Measurements from ENCODE around the gene MACF1.

The MACF1 gene

GRCh38 chr1:39413902-39414528, 209.5 kb downstream of the MACF1 start:
- peaks cover 31% of the 10 kb centered on the region for H3K4me1 Mint-ChIP-seq (ENCODE audit: low read depth)
- H3K36me3 Mint-ChIP-seq (ENCODE audit: low read depth): peaks cover 20% of the 10 kb centered on the region

GRCh38 chr1:39415553-39415952, 211.1 kb downstream of the MACF1 start:
- H3K36me3 Mint-ChIP-seq (ENCODE audit: low read depth): peaks cover 16% of the 10 kb centered on the region
- H3K4me3 Mint-ChIP-seq: no peak overlapping the region
- H3K27ac Mint-ChIP-seq: no peak overlapping the region
- H3K9me3 Mint-ChIP-seq: no peaks in the 10 kb centered on the region
- H3K4me1 Mint-ChIP-seq (ENCODE audit: low read depth): peaks cover 21% of the 10 kb centered on the region
- no peaks in the 10 kb centered on the region for H3K27me3 Mint-ChIP-seq (ENCODE audit: low read depth)

More at GRCh38 chr1:39413902-39414528, 209.5 kb downstream of the MACF1 start:
- no peak overlapping the region for H3K4me3 Mint-ChIP-seq
- H3K27ac Mint-ChIP-seq: no peak overlapping the region
- H3K9me3 Mint-ChIP-seq: no peaks in the 10 kb centered on the region
- no peaks in the 10 kb centered on the region for H3K27me3 Mint-ChIP-seq (ENCODE audit: low read depth)

DNA sequence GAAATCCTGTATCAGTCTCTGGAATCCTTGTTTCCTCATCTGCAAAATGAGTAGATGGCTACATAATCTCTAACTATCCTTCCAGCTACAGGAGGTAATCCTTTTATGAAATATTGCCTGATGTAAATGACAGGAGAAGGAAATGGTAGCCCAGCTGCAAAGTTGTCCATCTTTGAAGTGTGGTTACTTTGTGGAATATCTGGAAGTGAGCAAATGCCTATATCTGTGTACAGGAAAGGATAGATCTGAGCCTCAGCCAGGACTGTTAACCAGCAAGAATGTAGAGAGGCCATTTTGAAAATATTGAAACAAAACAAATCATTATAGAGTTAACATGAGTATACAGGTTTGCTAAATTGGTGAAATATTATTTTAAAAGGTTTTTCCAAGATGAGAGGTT, 212.1 kb downstream of the MACF1 start:
- Mint-ChIP-seq H3K4me3 (no peak overlapping the region), H3K36me3 (ENCODE audit: low read depth) (peaks cover 15% of the 10 kb centered on the region), H3K27ac (no peak overlapping the region), H3K4me1 (ENCODE audit: low read depth) (peaks cover 13% of the 10 kb centered on the region), H3K27me3 (ENCODE audit: low read depth) (no peaks in the 10 kb centered on the region), H3K9me3 (no peaks in the 10 kb centered on the region)

- H3K36me3 Mint-ChIP-seq (ENCODE audit: low read depth): peaks cover 25% of the 10 kb centered on the region
- H3K27ac Mint-ChIP-seq: peak overlapping the region; percentile 10
- H3K4me1 Mint-ChIP-seq (ENCODE audit: low read depth): peaks cover 8% of the 10 kb centered on the region
- no peak overlapping the region for H3K4me3 Mint-ChIP-seq
- no peaks in the 10 kb centered on the region for H3K9me3 Mint-ChIP-seq
- no peaks in the 10 kb centered on the region for H3K27me3 Mint-ChIP-seq (ENCODE audit: low read depth)
Observed at GRCh38 chr1:39418236-39418635, 213.7 kb downstream of the MACF1 start.

DNA sequence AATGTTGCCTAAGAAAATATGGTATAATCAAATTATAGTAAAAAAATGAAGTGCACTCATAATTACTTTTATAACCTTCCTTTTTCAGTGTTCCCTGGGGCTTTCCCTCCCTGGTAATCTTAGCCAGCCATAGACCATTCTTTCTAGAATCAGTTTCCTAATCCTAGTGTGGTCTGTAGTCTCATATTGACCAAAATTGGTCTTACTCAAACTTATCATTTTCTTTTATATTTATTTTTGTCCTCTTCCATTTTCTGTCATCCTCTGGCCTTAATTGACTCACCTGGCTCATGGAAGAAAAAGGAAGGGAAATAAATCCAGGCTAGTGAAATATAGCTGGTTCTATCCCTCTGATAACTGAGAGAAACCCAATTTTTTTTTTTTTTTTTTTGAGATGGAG, 216.0 kb downstream of the MACF1 start:
- Mint-ChIP-seq H3K27ac (no peak overlapping the region), H3K36me3 (ENCODE audit: low read depth) (peaks cover 32% of the 10 kb centered on the region)

DNA sequence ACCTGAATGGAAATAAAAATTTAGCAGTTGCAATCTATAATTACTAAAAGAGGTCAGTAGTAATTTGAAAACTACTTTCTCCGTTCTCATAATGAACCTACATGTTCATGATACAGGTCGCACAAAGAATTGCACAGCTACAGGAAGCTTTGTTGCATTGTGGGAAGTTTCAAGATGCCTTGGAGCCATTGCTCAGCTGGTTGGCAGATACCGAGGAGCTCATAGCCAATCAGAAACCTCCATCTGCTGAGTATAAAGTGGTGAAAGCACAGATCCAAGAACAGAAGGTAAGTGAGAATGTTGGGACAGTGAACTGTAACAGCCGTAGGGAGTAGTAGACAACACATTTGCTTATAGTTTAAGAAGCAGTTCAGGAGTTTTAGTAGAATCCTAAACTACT, 218.1 kb downstream of the MACF1 start:
- H3K27ac Mint-ChIP-seq: no peak overlapping the region
- no peaks in the 10 kb centered on the region for H3K9me3 Mint-ChIP-seq
- H3K4me1 Mint-ChIP-seq (ENCODE audit: low read depth): peaks cover 6% of the 10 kb centered on the region
- H3K36me3 Mint-ChIP-seq (ENCODE audit: low read depth): peaks cover 35% of the 10 kb centered on the region
- H3K27me3 Mint-ChIP-seq (ENCODE audit: low read depth): no peaks in the 10 kb centered on the region
- no peak overlapping the region for H3K4me3 Mint-ChIP-seq

More for the DNA sequence above, 216.0 kb downstream of the MACF1 start:
- Mint-ChIP-seq H3K4me1 (ENCODE audit: low read depth) (peaks cover 6% of the 10 kb centered on the region), H3K27me3 (ENCODE audit: low read depth) (no peaks in the 10 kb centered on the region), H3K4me3 (no peak overlapping the region), H3K9me3 (no peaks in the 10 kb centered on the region)

DNA sequence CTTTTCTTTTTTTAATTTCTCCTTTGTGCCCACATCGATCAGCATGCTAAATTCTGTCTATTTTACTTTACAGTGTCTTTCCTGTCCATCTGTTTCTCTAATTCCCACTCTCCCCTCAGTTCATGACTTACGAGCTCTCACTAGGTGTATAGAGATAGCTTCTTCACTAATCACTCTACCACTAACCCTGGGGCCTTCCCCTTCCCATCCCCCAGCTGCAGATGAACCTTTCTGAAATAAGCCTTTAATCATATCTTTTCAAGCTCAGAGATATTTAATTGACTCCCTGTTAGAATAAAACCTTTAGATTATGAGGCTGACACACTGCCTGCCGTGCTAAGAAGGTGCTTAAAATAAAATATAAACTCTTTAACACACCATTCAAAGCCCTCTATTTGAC, 220.7 kb downstream of the MACF1 start:
- peaks cover 2% of the 10 kb centered on the region for H3K4me1 Mint-ChIP-seq (ENCODE audit: low read depth)
- H3K36me3 Mint-ChIP-seq (ENCODE audit: low read depth): peaks cover 48% of the 10 kb centered on the region
- H3K9me3 Mint-ChIP-seq: no peaks in the 10 kb centered on the region
- no peak overlapping the region for H3K27ac Mint-ChIP-seq
- no peak overlapping the region for H3K4me3 Mint-ChIP-seq
- H3K27me3 Mint-ChIP-seq (ENCODE audit: low read depth): no peaks in the 10 kb centered on the region

- H3K27me3 Mint-ChIP-seq (ENCODE audit: low read depth): no peaks in the 10 kb centered on the region
- peaks cover 51% of the 10 kb centered on the region for H3K36me3 Mint-ChIP-seq (ENCODE audit: low read depth)
- H3K27ac Mint-ChIP-seq: no peak overlapping the region
- H3K4me3 Mint-ChIP-seq: no peak overlapping the region
- peaks cover 2% of the 10 kb centered on the region for H3K4me1 Mint-ChIP-seq (ENCODE audit: low read depth)
- no peaks in the 10 kb centered on the region for H3K9me3 Mint-ChIP-seq
Observed at GRCh38 chr1:39425634-39426033, 221.1 kb downstream of the MACF1 start.

DNA sequence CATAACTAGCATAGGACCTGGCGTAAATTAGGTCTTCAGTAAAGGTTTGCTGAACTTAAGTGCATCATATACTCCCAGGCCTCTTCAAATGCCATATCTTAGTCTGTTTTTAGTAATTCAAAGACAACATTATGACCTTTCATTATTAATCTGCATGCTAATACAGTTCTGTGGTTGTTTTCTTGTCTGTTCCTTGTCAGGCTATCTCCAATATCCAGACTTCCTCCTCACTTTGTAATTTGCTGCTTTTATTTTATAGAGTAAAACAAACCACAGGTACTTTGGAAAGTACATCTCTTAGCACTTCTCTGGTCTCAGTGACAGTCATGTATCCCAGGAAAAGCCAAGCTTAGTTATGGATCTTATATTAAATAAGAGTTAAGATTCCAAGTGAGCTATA, 221.9 kb downstream of the MACF1 start:
- H3K27ac Mint-ChIP-seq: no peak overlapping the region
- peaks cover 56% of the 10 kb centered on the region for H3K36me3 Mint-ChIP-seq (ENCODE audit: low read depth)
- H3K4me3 Mint-ChIP-seq: no peak overlapping the region
- no peaks in the 10 kb centered on the region for H3K27me3 Mint-ChIP-seq (ENCODE audit: low read depth)
- H3K9me3 Mint-ChIP-seq: no peaks in the 10 kb centered on the region
- peaks cover 2% of the 10 kb centered on the region for H3K4me1 Mint-ChIP-seq (ENCODE audit: low read depth)

- Mint-ChIP-seq H3K9me3 (no peaks in the 10 kb centered on the region), H3K4me3 (no peak overlapping the region), H3K27ac (no peak overlapping the region), H3K27me3 (ENCODE audit: low read depth) (no peaks in the 10 kb centered on the region), H3K4me1 (ENCODE audit: low read depth) (peaks cover 2% of the 10 kb centered on the region), H3K36me3 (ENCODE audit: low read depth) (peaks cover 58% of the 10 kb centered on the region)
Observed at GRCh38 chr1:39427374-39427773, 222.9 kb downstream of the MACF1 start.

GRCh38 chr1:39427912-39428311, 223.4 kb downstream of the MACF1 start:
- Mint-ChIP-seq H3K9me3 (no peaks in the 10 kb centered on the region), H3K36me3 (ENCODE audit: low read depth) (peaks cover 55% of the 10 kb centered on the region), H3K4me1 (ENCODE audit: low read depth) (peaks cover 2% of the 10 kb centered on the region), H3K27ac (no peak overlapping the region), H3K4me3 (no peak overlapping the region), H3K27me3 (ENCODE audit: low read depth) (no peaks in the 10 kb centered on the region)

GRCh38 chr1:39431927-39432326, 227.4 kb downstream of the MACF1 start:
- no peak overlapping the region for H3K27ac Mint-ChIP-seq
- H3K9me3 Mint-ChIP-seq: no peaks in the 10 kb centered on the region
- peaks cover 50% of the 10 kb centered on the region for H3K36me3 Mint-ChIP-seq (ENCODE audit: low read depth)

GRCh38 chr1:39434797-39435395, 230.4 kb downstream of the MACF1 start:
- Mint-ChIP-seq H3K27ac (no peak overlapping the region), H3K9me3 (no peaks in the 10 kb centered on the region), H3K27me3 (ENCODE audit: low read depth) (no peaks in the 10 kb centered on the region), H3K36me3 (ENCODE audit: low read depth) (peaks cover 43% of the 10 kb centered on the region), H3K4me3 (no peak overlapping the region), H3K4me1 (ENCODE audit: low read depth) (peaks cover 3% of the 10 kb centered on the region)

More at GRCh38 chr1:39431927-39432326, 227.4 kb downstream of the MACF1 start:
- Mint-ChIP-seq H3K4me3 (no peak overlapping the region), H3K27me3 (ENCODE audit: low read depth) (no peaks in the 10 kb centered on the region), H3K4me1 (ENCODE audit: low read depth) (peaks cover 2% of the 10 kb centered on the region)

DNA sequence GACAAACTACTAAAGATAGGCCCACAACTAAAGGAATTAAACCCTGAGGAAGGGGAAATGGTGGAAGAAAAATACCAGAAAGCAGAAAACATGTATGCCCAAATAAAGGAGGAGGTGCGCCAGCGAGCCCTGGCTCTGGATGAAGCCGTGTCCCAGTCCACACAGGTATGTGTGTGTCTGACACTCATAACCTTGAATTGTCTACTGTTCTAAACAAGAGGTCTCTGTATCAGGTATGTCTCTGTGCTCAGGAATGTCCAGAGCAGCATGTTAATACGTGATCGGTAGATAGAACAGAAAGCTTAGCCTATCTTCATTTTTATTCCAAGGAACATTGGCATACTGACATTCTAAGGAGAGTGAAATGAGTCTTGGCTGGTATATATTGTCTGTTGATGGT, 231.1 kb downstream of the MACF1 start:
- peaks cover 3% of the 10 kb centered on the region for H3K4me1 Mint-ChIP-seq (ENCODE audit: low read depth)
- no peak overlapping the region for H3K27ac Mint-ChIP-seq
- no peaks in the 10 kb centered on the region for H3K9me3 Mint-ChIP-seq
- H3K36me3 Mint-ChIP-seq (ENCODE audit: low read depth): peaks cover 43% of the 10 kb centered on the region
- no peak overlapping the region for H3K4me3 Mint-ChIP-seq
- H3K27me3 Mint-ChIP-seq (ENCODE audit: low read depth): no peaks in the 10 kb centered on the region

DNA sequence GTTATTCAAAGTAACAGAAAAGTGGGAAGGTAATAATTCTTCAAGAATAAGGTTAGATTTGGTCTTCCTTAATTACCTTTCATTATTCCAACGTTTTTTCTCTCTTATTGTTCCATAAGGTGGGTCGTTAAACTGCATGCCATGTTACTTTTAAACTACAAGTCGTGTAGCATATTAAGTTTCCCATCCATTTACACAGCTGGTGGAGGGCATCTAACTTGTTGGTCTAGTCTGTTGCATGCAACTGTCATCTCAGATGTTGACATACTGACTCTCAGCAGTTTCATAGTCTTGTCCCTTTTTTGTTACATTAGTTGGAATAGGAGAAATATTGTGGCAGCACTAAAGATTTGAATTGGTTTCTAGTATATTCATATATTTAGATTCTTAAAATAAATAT, 232.3 kb downstream of the MACF1 start:
- peaks cover 38% of the 10 kb centered on the region for H3K36me3 Mint-ChIP-seq (ENCODE audit: low read depth)
- peaks cover 1% of the 10 kb centered on the region for H3K4me1 Mint-ChIP-seq (ENCODE audit: low read depth)
- no peaks in the 10 kb centered on the region for H3K27me3 Mint-ChIP-seq (ENCODE audit: low read depth)
- H3K4me3 Mint-ChIP-seq: no peak overlapping the region
- no peak overlapping the region for H3K27ac Mint-ChIP-seq
- H3K9me3 Mint-ChIP-seq: no peaks in the 10 kb centered on the region
